ENCODE measurements around the gene KIAA1549.

DNA sequence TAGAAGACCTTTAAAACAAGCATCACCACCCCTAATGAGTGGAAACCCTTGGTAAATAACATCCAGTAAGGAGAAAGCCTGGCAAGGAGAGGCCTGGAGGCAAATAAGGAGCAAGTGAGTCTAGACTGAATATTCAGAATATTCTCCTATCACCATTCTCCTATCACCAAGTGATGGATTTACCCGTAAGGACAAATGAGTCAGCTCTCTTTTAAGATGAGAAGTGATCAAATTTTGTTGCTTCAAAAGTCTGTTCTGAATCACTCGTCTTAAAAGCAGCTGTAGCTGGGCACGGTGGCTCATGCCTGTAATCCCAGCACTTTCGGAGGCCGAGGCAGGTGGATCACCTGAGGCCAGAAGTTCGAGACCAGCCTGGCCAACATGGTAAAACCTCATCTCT lies 28.4 kb downstream of the KIAA1549 start:
- TF ChIP-seq CTCF (IDR thresholded peaks at IDR 0.05) (no peak), POLR2A (IDR thresholded peaks at IDR 0.05) (no peak)

Measured in Peyer's patch (tissue), 4 donors.